ENCODE data around the gene SP140. TPM values are rescaled to one million over a fixed set of nuclear protein-coding genes. Genes with fewer than 3 reads are reported as not detected.

The SP140 gene
- total and polyA plus RNA-seq, 9 of the 15 experiments (the other 6 are each of a cell fraction or from before 2014, with no cell fraction given) = 0.04 to 1.1 (median 0.57) TPM; not detected in 1

- no peak for TF ChIP-seq JUN (IDR thresholded peaks at IDR 0.05; ENCODE audit: borderline replicate concordance, low read depth, low read length)
- TF ChIP-seq JUN (CRISPR knock-in tag; IDR thresholded peaks at IDR 0.05; ENCODE audit: borderline replicate concordance) = no peak
- TF ChIP-seq, protein P1, sequence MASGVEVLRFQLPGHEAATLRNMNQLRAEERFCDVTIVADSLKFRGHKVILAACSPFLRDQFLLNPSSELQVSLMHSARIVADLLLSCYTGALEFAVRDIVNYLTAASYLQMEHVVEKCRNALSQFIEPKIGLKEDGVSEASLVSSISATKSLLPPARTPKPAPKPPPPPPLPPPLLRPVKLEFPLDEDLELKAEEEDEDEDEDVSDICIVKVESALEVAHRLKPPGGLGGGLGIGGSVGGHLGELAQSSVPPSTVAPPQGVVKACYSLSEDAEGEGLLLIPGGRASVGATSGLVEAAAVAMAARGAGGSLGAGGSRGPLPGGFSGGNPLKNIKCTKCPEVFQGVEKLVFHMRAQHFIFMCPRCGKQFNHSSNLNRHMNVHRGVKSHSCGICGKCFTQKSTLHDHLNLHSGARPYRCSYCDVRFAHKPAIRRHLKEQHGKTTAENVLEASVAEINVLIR (CRISPR knock-in tag; IDR thresholded peaks at IDR 0.05) = no peak
- TF ChIP-seq CCAR2 (IDR thresholded peaks at IDR 0.05; ENCODE audit: low read depth, low read length) = no peak
- TF ChIP-seq ZNF24 (IDR thresholded peaks at IDR 0.05) = no peak
- TF ChIP-seq NONO (IDR thresholded peaks at IDR 0.05; ENCODE audit: low read depth in 2 of 2, low read length in 1 of 2) = no peak
- TF ChIP-seq TRIM24 (IDR thresholded peaks at IDR 0.05) = no peak
- TF ChIP-seq ZNF146 (CRISPR knock-in tag; IDR thresholded peaks at IDR 0.05; ENCODE audit: unreplicated experiment) = no peak
- TF ChIP-seq ETV5 (CRISPR knock-in tag; IDR thresholded peaks at IDR 0.05; ENCODE audit: low read depth) = no peak
- no peak for TF ChIP-seq HSF4 (CRISPR knock-in tag; IDR thresholded peaks at IDR 0.05; ENCODE audit: borderline replicate concordance)
- TF ChIP-seq HMGN3 (IDR thresholded peaks at IDR 0.05; ENCODE audit: borderline replicate concordance, extremely low read depth, insufficient read length, low read depth, low read length) = no peak
- TF ChIP-seq BCL6 (CRISPR knock-in tag; IDR thresholded peaks at IDR 0.05) = no peak
- TF ChIP-seq HDAC2 (IDR thresholded peaks at IDR 0.05) = no peak
- no peak for TF ChIP-seq PTBP1 (IDR thresholded peaks at IDR 0.05; ENCODE audit: low read depth, low read length)
- TF ChIP-seq PCBP1 (IDR thresholded peaks at IDR 0.05; ENCODE audit: low read depth, low read length, poor library complexity, severe bottlenecking) = no peak
- no TSS peak for BruUV-seq (replicated peaks)
- ChIA-PET CTCF (ENCODE audit: low intra/inter-chr PET ratio) (no interaction called here), POLR2A (interaction anchor here (0.6 kb wide), 1 partner anchor 108 kb away, joined by 3 read pairs; no protein-coding TSS in a partner anchor)
- in situ Hi-C loops (cut with MboI) (no loop called here), intact Hi-C loops (cut with micrococcal nuclease) (no loop called here)
- ATAC-seq = no peak
- no peaks in the 10 kb centered on the region; a peak in 3 of 5 replicates for H3K4me1 ChIP-seq (replicated peaks in 1 of 2; ENCODE audit: control insufficient read depth in 2 of 2, insufficient read depth in 2 of 2, low read length in 2 of 2)
- H3K4me3 ChIP-seq = no peak overlapping the region
- H3K27me3 ChIP-seq (ENCODE audit: control insufficient read depth in 2 of 2, insufficient read depth in 2 of 2, low read length in 2 of 2) = no peaks in the 10 kb centered on the region
- peaks cover 4% of the 10 kb centered on the region for H3K9me3 ChIP-seq (replicated peaks; ENCODE audit: control insufficient read depth, insufficient read depth, low read depth, low read length)
- no peak for DNase-seq (ENCODE audit: extremely low read depth in 1 of 4, low spot score in 3 of 4)
- H3K4me2 ChIP-seq (ENCODE audit: insufficient read depth, low read length) = no peak overlapping the region
- peaks cover 17% of the 10 kb centered on the region; the same call in 1 of the 3 replicates for H3K79me2 ChIP-seq (ENCODE audit: control insufficient read depth, insufficient read depth, low read length)
- H4K20me1 ChIP-seq (replicated peaks; ENCODE audit: control insufficient read depth, insufficient read depth, low read length) = no peaks in the 10 kb centered on the region
- no peaks in the 10 kb centered on the region; the same call in 2 of the 3 replicates for H3K36me3 ChIP-seq (ENCODE audit: control insufficient read depth, insufficient read depth, low read length)
- H2AFZ ChIP-seq (ENCODE audit: low read depth, low read length) = no peak overlapping the region
- no peak overlapping the region for H3K27ac ChIP-seq (ENCODE audit: extremely low read depth, low read depth, low read length)
- no peak overlapping the region for H3K9ac ChIP-seq (ENCODE audit: insufficient read depth in 1 of 2, low read depth in 2 of 2, low read length in 2 of 2)
- no peak for FAIRE-seq
- no peaks in the 10 kb centered on the region for H3K9me1 ChIP-seq (ENCODE audit: control insufficient read depth, insufficient read depth, low read length)
These were observed 123.3 kb downstream of the SP140 start for GRCh38 chr2:230348787-230349186.
